Measurements from ENCODE around the gene RAB6B.

- TF ChIP-seq CTCF (conservative IDR thresholded peaks at IDR 0.05) (no peak), EZH2 (IDR thresholded peaks at IDR 0.05; ENCODE audit: low read depth) (no peak)
These were observed 118.8 kb downstream of the RAB6B start for GRCh38 chr3:133776794-133777438.

Data from PC-9 (cell line).